GM19395 (cell line): ENCODE results near the gene CDX1.
"Not testable (repeated sequence)": the region's sequence is repeated elsewhere in the genome, so short reads cannot be mapped to it uniquely, and the experiment has no call there.

ENCODE experiments used
- ATAC-seq: cut with Tn5 transposase; IDR thresholded peaks from one replicate; pipeline ENCODE4 v1.9.1; 2021; ENCODE audit warnings: mild to moderate bottlenecking, moderate library complexity; ENCODE audit not compliant: unreplicated experiment

Gene CDX1

GRCh38 chr5:150223474-150223873 is 56.9 kb downstream of the CDX1 start:
- ATAC-seq = no peak

GRCh38 chr5:150224483-150225027 is 58.0 kb downstream of the CDX1 start:
- ATAC-seq = no peak

GRCh38 chr5:150227036-150227435 is 60.5 kb downstream of the CDX1 start:
- no peak for ATAC-seq

GRCh38 chr5:150227606-150228273 is 61.2 kb downstream of the CDX1 start:
- ATAC-seq = no peak

- ATAC-seq = no peak
These were observed 63.0 kb downstream of the CDX1 start for GRCh38 chr5:150229571-150229970.

GRCh38 chr5:150230842-150231241 is 64.3 kb downstream of the CDX1 start:
- ATAC-seq = no peak

GRCh38 chr5:150233706-150234105 is 67.1 kb downstream of the CDX1 start:
- ATAC-seq = not testable (repeated sequence)
